Panc1 (cell line): ENCODE results near the gene YBX1.

ENCODE experiments used
- POLR2AphosphoS5 ChIP-seq: IDR thresholded peaks from 2 replicates; pipeline ENCODE4 v1.6.1; 2012; ENCODE audit warnings: mild to moderate bottlenecking, low read depth, low read length, moderate library complexity
- SIN3A ChIP-seq: IDR thresholded peaks from 2 replicates; pipeline ENCODE4 v1.6.1; 2012; ENCODE audit warnings: low read depth, mild to moderate bottlenecking, low read length, moderate library complexity, borderline replicate concordance; ENCODE audit not compliant: insufficient read depth
- TF ChIP-seq, protein P1 (sequence below): fragments of 450-650 bp; IDR thresholded peaks from 2 replicates; pipeline ENCODE4 v1.5.1; 2017; ENCODE audit warnings: mild to moderate bottlenecking

DNA sequence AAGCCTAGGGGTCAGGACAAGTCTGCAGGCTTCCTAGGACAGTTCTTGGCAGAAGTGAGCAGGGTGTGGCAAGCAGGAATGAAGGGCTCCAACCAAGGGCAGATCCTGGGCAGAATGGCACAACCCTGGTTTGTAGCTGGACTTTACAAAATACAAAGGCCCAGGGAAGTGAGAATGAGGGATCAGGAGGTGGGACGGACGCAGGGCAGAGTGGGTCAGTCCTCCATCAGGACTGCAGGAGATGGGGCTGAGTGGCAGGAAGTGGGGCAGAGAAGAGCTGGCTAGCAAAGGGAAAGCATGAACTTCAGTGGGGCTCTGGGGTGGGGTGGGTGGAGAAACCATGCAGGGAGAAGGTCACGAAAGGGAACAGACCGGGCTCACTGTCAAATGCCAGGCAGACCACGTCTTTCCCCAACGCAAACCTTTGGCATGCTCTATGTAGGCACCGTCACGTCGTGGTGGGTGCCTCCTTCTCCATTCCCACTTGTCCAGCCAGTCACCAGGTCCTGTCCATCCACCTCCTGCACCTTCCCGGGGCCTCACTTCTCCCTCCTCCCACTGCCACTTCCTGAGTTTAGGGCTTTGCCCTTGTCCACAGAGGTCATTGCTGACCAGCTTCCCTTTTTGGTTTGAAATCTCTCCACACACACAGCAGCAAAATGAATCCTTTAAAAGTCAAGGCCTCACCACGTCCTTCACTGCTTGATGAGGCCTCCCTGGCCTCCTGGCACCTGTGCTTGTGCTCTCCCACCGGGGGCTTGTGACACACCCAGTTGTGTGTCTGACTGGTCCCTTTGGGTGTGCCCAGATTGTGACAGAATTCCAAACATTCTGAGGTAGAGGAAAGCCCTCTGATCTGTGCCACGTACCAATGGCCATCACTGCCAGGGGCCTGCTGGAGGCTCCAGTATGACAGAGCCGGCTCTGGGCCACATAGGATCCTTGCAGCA is 66.5 kb downstream of the YBX1 start:
- TF ChIP-seq, protein P1, sequence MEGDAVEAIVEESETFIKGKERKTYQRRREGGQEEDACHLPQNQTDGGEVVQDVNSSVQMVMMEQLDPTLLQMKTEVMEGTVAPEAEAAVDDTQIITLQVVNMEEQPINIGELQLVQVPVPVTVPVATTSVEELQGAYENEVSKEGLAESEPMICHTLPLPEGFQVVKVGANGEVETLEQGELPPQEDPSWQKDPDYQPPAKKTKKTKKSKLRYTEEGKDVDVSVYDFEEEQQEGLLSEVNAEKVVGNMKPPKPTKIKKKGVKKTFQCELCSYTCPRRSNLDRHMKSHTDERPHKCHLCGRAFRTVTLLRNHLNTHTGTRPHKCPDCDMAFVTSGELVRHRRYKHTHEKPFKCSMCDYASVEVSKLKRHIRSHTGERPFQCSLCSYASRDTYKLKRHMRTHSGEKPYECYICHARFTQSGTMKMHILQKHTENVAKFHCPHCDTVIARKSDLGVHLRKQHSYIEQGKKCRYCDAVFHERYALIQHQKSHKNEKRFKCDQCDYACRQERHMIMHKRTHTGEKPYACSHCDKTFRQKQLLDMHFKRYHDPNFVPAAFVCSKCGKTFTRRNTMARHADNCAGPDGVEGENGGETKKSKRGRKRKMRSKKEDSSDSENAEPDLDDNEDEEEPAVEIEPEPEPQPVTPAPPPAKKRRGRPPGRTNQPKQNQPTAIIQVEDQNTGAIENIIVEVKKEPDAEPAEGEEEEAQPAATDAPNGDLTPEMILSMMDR: no peak
- TF ChIP-seq SIN3A (no peak), POLR2AphosphoS5 (no peak)
